Thoracic aorta (tissue), 2 donors: ENCODE data around the gene AKR1B1. TPM values are rescaled to one million over a fixed set of nuclear protein-coding genes. Genes with fewer than 3 reads are reported as not detected.
A peak's percentile ranks its signal among the peaks of the same experiment; 100 is the strongest.

ENCODE experiments used
- ATAC-seq: fragments of 150-250 bp; one replicate; pipeline ENCODE4 v1.8.0; 2017; ENCODE audit warnings: low read depth; ENCODE audit not compliant: insufficient number of reproducible peaks, low FRiP score
- DNase-seq: peaks from one replicate; pipeline ENCODE4 v3.0.0-alpha.2; 2020; ENCODE audit warnings: low spot score
- H3K27ac ChIP-seq, 2 donors: fragments of 200-600 bp; sonication (generic); 1 replicate in 1 of 2; 2 replicates in 1 of 2; pipeline ENCODE4 v1.5.1; 2016; ENCODE audit warnings: mild to moderate bottlenecking in 2 of 2, moderate library complexity in 2 of 2
- H3K27me3 ChIP-seq: fragments of 200-600 bp; sonication (generic); replicated peaks from 2 replicates; pipeline ENCODE4 v1.6.0; 2016; ENCODE audit warnings: mild to moderate bottlenecking; ENCODE audit not compliant: insufficient read depth
- H3K36me3 ChIP-seq: fragments of 200-600 bp; sonication (generic); one replicate; pipeline ENCODE4 v1.5.1; 2016
- H3K4me1 ChIP-seq, 2 donors: fragments of 200-600 bp; sonication (generic); 1 replicate in 1 of 2; 2 replicates in 1 of 2; pipeline versions ENCODE4 v1.5.1 to v1.6.0; 2016; ENCODE audit warnings: low read depth in 2 of 2, mild to moderate bottlenecking in 1 of 2; ENCODE audit not compliant: control insufficient read depth in 1 of 2
- H3K4me3 ChIP-seq: fragments of 200-600 bp; sonication (generic); 2 replicates; pipeline ENCODE4 v1.5.1; 2016; ENCODE audit warnings: mild to moderate bottlenecking
- H3K9me3 ChIP-seq: fragments of 200-600 bp; sonication (generic); 2 replicates; pipeline ENCODE4 v1.5.1; 2016
- total RNA-seq, 2 donors: library from RNA; depleted of rRNA; stranded (reverse); fragments of >200 nt; gene quantifications; one replicate each; pipeline versions ENCODE4 v1.1.0 to v1.2.3, GENCODE V29; 2016
- TF ChIP-seq, protein P1 (sequence below): fragments of 200-600 bp; sonication (generic); IDR thresholded peaks from one replicate; pipeline ENCODE4 v1.5.1; 2019; ENCODE audit warnings: antibody characterized with exemption

Gene AKR1B1
- total RNA-seq = 100 to 1,000 TPM in 1 of 2 donors, 10 to 100 TPM in 1; 97.4 to 116 TPM

DNA sequence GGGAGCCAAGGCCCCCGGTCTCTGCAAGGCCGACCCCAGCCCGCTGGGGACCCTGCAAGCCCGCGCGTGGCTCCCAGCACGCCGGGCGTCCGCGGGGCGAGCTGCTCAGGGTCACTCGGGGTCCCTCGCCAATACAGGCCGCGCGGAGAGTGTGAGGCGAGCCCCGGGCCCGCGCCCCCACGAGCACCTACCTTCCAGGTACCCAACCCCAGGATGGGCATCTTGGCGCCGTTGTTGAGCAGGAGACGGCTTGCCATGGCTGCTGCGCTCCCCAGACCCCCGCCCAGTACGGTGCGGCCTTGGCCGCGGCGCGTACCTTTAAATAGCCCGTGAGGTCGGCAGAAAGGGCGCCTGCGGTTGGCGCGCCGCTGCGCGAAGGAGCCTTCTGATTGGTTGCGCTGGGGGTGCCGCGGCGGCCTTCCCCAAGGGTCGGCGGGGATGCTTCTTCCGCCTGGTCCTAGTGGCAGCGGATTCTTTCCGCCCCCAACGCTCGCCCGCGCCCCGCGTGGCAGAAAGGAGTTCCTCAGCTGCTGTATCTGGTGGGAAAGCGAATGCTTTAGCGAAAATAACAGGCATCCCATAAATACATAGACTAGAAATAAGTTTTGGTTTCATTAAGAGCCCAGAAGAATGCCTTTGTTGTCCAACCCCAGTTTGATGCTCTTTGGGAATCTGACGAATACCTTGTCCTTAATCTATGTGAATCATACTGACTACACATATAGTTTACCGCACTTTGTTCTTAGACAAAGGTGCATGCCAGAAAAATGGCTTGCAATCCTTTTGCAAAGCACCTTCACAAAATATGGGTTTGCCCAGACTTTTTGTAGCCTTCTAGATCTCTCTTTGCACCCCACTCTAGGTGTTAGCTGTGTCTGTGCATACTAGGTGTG lies at the start of gene AKR1B1:
TSS of gene AKR1B1 (minus strand) at position 295 of the 893 bp plus-strand sequence. CDS start at position 257, 38 bp downstream.
- DNase-seq (peak; percentile 62), ATAC-seq (peak; percentile 74)
- Histone ChIP-seq H3K4me3 (peak within 1 kb of the TSS; percentile 92), H3K36me3 (no peaks in the 10 kb centered on the region), H3K4me1 (peaks cover 9 to 40% of the 10 kb centered on the region in 2 donors), H3K27me3 (no peaks in the 10 kb centered on the region), H3K27ac (peak within 1 kb of the TSS; percentile 79 to 90), H3K9me3 (no peaks in the 10 kb centered on the region)
- TF ChIP-seq, protein P1, sequence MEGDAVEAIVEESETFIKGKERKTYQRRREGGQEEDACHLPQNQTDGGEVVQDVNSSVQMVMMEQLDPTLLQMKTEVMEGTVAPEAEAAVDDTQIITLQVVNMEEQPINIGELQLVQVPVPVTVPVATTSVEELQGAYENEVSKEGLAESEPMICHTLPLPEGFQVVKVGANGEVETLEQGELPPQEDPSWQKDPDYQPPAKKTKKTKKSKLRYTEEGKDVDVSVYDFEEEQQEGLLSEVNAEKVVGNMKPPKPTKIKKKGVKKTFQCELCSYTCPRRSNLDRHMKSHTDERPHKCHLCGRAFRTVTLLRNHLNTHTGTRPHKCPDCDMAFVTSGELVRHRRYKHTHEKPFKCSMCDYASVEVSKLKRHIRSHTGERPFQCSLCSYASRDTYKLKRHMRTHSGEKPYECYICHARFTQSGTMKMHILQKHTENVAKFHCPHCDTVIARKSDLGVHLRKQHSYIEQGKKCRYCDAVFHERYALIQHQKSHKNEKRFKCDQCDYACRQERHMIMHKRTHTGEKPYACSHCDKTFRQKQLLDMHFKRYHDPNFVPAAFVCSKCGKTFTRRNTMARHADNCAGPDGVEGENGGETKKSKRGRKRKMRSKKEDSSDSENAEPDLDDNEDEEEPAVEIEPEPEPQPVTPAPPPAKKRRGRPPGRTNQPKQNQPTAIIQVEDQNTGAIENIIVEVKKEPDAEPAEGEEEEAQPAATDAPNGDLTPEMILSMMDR = peak; percentile 76

DNA sequence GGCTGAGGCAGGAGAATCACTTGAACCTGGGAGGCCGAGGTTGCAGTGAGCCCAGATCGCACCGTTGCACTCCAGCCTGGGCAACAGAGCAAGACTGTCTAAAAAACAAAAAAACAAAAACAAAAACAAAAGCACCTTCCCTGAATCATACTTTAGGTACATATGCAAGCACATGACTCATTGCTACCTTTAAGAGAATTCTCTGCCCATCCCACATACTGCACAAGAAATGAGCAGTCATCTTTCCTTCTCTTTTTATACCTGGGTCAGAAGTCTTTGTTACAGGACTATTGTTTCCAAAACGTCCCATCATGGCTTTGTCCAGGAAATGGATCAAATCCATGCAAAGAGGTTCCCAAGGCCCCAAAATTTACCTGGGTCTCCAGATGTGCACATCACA lies 47.0 kb upstream of the AKR1B1 start:
- Histone ChIP-seq H3K27ac (no peak overlapping the region), H3K27me3 (no peaks in the 10 kb centered on the region), H3K36me3 (no peaks in the 10 kb centered on the region), H3K4me3 (no peak overlapping the region), H3K9me3 (no peaks in the 10 kb centered on the region), H3K4me1 (peaks cover 6 to 10% of the 10 kb centered on the region in 2 donors)
- ATAC-seq (no peak), DNase-seq (no peak)
- TF ChIP-seq, protein P1 = no peak

DNA sequence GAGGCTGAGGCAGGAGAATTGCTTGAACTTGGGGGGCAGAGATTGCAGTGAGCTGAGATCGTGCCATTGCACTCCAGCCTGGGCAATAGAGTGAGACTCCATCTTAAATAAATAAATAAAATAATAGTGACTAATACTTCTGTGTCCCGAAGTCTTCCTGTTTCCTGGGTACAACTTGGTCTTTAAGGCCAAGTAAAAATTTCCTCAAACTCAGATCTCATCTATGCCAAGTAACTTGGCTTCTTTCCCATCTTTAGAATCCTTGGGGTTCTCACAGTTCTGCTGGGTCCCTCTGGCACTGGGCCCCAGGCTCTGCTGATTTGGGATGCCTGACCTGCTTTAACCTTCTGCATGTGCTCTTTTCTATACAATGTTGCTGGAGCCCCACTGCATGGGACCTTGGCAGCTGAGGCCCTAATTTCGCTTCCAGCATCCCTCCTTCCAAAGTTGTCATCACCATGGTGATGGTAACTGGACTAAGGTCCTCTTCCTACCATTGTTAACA lies 45.8 kb upstream of the AKR1B1 start:
- no peak for DNase-seq
- ATAC-seq = no peak
- TF ChIP-seq, protein P1 = no peak
- Histone ChIP-seq H3K9me3 (no peaks in the 10 kb centered on the region), H3K36me3 (no peaks in the 10 kb centered on the region), H3K27ac (no peak overlapping the region), H3K4me1 (peaks cover 6 to 10% of the 10 kb centered on the region in 2 donors), H3K27me3 (no peaks in the 10 kb centered on the region), H3K4me3 (no peak overlapping the region)

DNA sequence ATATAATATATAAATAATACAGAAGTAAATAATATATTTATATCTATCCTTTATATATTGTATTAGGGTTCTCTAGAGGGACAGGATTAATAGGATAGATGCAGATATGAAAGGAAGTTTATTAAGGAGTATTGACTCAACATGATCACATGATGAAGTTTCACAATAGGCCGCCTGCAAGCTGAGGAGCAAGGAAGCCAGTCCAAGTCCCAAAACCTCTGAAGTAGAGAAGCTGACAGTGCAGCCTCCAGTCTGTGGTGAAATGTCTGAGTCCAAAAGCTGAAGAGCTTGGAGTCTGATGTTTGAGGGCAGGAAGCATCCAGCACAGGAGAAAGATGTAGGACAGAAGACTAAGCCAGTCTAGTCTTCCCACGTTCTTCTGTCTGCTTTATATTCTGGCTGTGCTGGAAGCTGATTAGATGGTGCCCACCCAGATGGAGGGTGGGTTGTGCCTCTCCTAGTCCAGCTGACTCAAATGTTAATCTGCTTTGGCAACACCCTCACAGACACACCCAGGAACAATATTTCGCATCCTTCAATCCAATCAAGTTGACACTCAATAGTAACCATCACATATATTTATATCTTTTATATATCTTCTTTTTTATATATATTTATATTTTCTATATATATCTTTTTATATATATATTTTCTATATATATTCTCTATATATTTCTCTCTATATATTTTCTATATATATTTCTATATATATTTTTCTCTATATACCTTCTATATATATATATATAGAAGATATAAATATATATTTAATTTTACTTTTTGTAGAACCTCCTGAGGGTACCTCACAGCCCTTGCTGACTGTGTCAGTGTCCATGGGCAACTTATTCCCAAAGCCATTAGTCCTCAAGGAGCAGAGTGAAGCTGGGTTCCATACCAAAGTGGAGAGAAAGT lies 43.8 kb upstream of the AKR1B1 start:
- no peaks in the 10 kb centered on the region for H3K9me3 ChIP-seq
- TF ChIP-seq, protein P1 = no peak
- ATAC-seq = no peak
- H3K4me1 ChIP-seq = peaks cover 6 to 10% of the 10 kb centered on the region in 2 donors
- no peak overlapping the region for H3K4me3 ChIP-seq
- no peaks in the 10 kb centered on the region for H3K27me3 ChIP-seq
- no peak for DNase-seq
- H3K27ac ChIP-seq = no peak overlapping the region
- no peaks in the 10 kb centered on the region for H3K36me3 ChIP-seq

DNA sequence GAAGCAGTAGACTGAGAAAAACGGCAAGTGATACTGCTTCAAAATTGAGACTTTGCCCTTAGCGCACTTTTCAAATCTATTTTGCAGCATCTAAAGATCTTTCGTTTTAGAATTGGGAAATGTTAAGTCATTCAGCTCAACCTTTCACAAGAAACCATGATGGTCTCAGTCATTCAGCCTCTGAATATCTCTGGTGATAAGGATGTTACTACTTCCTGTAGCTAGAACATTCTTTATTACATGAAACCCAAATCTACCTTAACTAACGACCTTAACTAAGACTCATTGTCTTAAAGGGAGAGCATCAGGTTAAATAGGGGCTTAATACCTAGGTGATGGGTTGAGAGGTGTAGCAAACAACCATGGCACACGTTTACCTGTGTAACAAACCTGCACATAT lies 42.1 kb upstream of the AKR1B1 start:
- Histone ChIP-seq H3K9me3 (no peaks in the 10 kb centered on the region), H3K27ac (no peak overlapping the region), H3K36me3 (no peaks in the 10 kb centered on the region), H3K4me3 (no peak overlapping the region), H3K4me1 (peaks cover 6 to 10% of the 10 kb centered on the region in 2 donors), H3K27me3 (no peaks in the 10 kb centered on the region)
- TF ChIP-seq, protein P1 = no peak
- ATAC-seq = no peak
- DNase-seq = no peak
